Left forelimb (tissue), 1 donor: ENCODE measurements around the gene GJB1.
A peak's percentile ranks its signal among the peaks of the same experiment; 100 is the strongest.

Experiments used
- DNase-seq: peaks from one replicate; pipeline ENCODE4 v3.0.0-alpha.2; 2018; ENCODE audit warnings: low spot score

The GJB1 gene

DNA sequence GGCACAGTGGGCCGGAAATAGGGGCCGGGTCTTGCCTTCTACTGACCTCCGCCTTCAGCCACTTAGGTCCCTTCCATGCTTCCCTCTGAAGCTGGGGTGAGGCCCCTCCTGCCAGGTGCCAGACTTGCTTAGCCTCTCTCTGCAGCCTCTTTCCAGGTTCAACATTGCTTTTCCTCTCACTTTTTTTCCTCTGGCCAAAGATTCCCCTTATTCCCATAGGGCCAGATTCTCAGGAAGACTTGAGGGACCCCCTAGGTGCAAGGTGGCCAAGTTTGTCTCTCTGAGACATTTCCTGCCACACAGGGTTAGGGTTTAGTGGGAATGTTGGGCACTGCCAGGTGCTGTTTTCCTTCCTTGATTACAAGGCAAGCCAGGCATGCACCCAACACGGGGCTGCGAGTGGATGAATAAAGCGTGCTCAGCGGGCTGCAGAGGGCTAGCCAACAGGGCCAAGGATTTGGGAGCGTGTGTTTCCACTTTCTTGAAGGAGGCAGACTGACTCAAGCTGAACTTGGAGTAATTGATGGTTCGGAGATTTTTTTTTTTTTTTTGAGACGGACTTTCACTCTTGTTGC lies 7.6 kb upstream of the GJB1 start:
- DNase-seq: no peak

DNA sequence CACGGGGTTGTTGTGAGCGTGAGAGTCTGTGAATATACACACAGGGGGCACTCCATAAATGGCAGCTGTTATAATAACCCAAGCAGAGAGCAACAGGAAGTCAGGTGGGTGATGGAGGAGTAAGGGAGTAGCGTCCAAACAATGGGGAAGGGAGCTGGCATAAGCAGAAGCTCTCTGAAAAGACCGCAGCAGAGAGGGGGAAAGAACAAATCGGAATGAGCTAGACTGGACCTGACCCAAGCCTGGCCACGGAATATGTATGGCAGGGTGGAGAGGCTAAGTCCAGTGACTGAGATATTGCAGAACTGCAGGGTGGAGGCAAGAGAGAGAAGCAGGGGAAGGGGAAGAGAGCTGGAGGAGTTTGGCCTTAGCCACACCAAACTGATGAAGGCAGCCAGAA lies 6.5 kb upstream of the GJB1 start:
- no peak for DNase-seq

DNA sequence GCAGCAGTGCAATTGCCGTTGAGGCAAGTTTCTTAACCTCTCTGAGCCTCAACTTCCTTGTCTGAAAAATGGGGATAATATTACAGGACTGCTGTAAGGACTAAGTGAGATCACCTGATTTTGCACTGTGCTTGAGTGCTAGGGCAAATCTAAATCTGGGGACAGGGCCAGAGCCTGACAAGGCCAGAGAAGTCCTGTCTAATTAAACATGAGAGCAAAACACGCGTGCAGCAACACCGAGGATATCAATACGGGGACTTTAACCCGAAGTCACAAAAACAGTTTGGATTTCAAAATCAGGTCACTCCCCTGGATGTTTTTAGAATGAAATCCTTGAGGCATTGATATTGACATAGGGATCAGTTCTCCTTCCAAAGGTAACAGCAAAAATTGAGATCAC lies 5.7 kb upstream of the GJB1 start:
- DNase-seq: no peak

DNA sequence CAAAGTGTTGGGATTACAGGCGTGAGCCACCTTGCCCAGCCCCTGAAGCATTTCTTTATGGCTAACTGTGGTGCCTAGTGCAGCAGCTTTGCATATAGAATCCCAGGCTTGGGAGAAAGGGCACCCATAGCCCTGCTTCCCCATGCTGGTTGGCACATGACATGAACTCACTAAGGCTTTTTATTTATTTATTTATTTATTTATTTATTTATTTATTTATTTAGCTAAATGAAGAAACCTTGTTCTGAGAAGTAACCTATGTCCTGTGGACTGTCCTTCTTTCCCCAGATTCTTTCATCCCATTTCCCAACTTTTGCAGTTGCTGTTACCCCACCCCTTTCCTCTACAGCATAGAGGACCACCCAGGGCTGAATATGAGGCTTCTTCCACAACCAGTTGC lies 1.9 kb upstream of the GJB1 start:
- no peak for DNase-seq

DNA sequence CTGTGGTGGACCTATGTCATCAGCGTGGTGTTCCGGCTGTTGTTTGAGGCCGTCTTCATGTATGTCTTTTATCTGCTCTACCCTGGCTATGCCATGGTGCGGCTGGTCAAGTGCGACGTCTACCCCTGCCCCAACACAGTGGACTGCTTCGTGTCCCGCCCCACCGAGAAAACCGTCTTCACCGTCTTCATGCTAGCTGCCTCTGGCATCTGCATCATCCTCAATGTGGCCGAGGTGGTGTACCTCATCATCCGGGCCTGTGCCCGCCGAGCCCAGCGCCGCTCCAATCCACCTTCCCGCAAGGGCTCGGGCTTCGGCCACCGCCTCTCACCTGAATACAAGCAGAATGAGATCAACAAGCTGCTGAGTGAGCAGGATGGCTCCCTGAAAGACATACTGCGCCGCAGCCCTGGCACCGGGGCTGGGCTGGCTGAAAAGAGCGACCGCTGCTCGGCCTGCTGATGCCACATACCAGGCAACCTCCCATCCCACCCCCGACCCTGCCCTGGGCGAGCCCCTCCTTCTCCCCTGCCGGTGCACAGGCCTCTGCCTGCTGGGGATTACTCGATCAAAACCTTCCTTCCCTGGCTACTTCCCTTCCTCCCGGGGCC lies 1.2 kb downstream of the GJB1 start:
- DNase-seq: no peak

DNA sequence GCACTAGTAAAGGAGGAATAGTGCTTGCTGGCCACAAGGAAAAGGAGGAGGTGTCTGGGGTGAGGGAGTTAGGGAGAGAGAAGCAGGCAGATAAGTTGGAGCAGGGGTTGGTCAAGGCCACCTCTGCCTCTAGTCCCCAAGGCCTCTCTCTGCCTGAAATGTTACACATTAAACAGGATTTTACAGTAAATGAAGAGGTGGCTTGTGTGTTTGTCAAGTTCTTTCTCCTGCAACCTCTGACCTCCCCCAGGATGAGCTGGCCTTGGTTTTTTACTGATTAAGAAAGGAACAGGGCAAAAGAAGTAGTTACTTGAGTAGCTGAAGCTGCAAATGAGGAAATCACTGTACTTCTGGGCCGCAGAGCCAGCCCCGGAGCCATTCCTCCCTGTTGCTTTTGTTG lies 2.0 kb downstream of the GJB1 start:
- no peak for DNase-seq

DNA sequence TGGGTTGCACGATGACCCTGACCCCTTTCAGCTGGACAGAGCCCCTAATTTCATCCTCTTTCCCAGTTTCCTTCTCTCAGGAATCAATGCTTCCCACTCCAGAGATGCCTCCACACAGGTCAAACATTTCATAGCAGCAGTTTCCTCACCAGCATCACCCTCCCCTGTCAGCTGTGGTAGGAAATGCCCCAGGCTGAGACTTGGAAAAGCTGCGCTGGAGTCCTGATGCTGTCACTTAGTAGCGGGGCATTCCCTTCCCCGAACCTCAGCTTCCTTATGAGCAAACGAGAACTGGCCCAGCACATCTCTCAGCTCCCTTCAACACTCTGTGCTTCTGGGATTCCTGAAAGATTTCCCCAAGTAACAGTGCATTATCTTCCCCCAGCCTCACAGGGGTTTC lies 2.7 kb downstream of the GJB1 start:
- no peak for DNase-seq

DNA sequence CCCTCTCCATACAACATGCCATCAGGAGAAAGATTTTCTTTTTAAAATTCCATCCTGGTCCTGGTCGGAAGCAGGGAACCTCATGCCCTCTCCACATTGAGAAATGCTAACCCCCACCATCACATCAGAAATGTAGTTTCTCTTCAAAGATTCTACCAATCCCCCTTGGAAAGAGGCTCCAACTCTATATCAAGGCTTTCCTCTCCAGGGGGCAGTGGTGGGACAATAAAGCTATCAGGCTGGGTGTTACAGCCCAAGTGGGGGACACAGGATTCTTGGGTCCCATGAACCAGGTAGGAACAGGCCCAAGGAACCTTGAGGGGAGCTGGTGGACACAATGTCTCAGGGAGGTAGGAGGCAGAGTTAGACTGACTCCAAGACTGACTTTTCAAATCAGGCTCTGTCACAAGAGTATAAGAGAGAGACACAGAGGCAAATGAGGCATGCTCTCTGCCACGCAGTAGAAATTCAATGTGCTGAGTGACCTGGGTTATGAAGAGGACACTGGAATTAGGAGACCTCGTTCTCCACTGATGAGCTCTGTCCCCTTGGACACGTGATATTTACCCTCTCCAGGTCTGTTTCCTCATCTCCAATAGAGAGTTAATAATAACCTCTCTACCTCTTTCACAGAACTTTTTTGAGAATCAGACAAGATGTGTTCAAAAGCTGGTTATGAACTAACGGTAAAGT lies 4.5 kb downstream of the GJB1 start:
- no peak for DNase-seq

DNA sequence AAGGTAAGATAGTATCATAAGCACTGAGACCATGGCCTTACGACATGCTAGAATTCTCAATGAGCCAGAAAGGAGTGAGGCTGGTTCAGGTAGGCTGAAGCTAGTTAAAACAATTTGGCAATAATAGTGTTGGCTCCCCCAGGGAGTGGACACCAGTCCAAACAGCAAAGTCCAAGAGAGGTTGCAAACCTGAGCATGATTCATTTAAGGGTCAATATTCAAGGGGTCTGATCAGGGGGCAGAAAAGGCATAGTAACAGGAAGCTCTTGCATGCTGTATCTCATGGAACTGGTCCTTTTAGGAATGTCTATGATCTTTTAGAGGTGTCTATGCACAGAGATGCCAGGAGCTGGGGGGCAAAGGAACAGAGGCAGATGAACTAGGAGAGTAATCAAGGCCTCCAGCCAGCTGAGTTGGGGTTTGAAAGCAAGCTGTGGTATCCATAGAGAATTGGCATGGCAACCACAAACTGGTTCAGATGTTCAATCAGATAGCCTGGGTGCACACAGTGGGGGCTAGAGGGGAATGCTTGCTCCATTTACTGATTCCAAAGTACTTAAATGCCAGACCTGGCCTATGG lies 5.1 kb downstream of the GJB1 start:
- DNase-seq: no peak

DNA sequence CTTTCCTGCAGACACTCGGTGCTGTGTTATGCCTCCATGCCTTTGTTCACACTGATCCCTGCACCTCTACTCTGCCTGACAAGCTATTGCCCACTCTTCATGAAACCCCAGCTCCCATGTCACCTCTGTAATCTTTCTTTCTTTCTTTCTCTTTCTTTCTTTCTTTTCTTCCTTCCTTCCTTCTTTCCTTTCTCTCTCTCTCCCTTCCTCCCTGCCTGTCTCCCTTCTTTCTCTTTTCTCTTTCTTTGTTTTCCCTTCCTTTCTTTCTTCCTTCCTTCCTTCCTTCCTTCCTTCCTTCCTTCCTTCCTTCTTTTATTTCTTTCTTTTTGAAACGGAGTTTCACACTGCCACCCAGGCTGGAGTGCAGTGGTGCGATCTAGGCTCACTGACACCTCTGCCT lies 12.5 kb downstream of the GJB1 start:
- DNase-seq: no peak

DNA sequence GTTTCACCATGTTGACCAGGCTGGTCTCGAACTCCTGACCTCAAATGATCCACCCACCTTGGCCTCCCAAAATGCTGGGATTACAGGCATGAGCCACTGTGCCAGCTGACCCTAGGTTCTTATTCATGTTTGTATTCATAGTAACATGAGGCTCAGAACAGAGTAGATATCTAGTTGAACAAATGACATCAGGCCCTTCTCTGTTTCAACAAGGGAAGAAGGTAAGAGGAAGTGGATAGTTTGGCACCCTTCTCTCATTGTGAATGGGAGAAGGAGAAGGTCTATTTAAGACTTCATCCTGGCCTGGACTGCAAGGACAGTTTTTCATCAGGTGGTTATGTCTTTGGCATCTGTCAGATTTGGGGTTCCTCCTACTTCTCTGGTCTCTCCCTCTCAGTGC lies 13.8 kb downstream of the GJB1 start:
- no peak for DNase-seq

DNA sequence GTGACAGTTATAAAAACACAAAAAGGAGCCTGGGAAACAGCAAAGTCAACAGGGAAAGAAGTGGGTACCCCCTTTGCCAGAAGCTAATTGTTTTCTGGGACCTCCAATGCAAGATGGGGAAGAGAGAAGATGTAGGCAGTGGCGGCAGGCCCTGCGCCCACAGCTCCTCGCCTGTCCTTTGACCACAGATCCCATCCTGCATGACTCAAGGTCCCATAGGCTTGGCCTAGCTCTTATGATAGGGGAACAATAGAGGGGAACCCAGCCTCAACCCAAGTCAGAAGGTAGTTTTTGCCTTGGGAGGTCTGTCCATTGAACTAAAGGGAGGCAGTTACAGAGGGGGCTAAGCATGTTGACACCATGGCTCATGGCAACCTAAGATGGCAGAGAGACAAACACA lies 16.8 kb downstream of the GJB1 start:
- no peak for DNase-seq

DNA sequence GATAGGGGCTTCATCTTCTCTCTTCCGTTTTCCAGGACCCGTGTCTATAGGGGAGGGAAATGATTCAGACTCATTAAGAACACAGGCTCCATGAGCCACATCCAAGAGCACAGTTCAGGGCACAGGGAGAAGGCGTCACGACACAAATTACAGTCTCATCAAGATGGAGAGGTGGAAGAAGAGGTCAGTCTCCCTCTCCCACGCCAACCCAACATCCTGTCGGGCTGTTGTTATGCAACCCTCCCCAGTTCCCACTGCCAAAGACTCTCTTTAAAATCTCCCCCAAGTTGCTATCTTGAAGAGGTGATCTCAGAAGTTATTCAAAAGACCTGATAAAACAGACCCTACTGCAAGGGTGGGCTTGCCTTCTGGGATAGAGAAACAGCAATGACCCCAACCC lies 18.3 kb downstream of the GJB1 start:
- no peak for DNase-seq

DNA sequence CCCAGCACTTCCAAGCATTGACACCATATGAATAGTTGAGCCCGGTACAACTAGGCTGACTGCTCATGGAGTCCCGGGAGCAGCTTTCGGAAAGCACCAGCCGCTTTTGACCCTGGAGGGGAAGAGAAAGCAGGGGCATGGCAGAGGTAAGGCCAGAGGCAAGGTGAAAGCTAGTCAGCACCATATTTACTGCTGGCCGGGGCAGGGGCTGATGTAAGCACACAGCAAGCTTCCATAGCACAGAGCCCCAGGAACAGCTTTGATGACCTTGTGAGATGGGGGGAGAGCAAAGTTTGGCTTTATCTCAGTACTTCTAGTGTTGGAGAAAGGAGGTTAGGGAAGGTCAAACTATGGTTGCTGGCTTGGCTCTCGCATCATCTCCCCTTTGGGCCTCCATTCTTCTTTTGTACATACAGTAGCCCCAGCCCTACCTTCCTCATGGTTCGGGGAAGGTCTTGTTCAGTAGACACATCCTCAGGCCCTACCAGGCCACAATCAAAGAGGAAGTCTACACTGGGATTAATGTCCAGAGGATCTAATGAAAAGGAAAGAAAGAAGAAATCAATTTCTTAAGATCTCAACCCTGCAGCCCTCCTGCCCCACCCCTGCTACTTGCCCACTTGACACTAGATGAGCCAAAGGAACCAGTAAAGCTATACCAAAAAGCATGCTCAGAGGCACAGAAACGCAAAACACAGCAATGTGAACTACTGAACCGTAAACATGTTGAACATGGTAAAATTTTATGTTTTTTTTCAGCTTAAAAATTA lies 21.5 kb downstream of the GJB1 start:
- DNase-seq: no peak

DNA sequence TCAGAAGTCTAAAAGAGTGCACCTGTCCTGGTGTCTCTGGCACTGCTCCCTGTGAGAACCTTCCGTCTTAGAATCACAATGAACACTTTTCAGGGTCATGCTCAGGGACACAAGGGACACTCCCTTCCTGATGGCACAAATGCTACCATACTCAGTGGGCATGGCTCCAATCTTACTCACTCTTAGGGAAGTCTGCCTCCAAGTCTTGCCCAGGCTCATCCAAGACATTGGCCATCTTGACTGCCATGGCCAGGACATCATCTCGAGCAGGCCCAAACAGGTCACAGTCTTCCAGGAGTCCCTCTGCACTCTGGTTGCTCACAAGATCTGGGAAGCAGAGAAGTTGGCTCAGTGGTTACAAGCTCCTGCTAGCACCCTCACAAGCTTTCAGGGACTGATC lies 22.1 kb downstream of the GJB1 start:
- DNase-seq: no peak

DNA sequence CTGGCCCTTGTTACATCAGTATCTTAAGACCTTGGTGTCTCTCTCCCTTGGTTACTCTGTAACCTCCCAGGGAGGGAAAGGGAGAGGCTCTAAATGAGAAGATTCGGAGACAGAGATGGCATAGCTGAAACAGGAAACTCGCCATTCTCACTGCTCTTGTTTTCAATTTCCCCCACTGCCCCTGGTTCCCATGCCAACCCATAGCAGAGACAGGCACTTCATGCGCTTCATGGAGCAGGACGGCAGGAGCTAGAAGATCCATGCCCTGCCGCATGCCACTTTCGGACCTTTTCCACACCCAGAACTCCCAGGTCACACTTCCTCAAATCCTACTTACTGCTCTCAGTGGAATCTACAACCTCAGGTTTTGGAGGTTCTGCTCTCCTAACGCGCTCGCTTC lies 27.8 kb downstream of the GJB1 start:
- no peak for DNase-seq

DNA sequence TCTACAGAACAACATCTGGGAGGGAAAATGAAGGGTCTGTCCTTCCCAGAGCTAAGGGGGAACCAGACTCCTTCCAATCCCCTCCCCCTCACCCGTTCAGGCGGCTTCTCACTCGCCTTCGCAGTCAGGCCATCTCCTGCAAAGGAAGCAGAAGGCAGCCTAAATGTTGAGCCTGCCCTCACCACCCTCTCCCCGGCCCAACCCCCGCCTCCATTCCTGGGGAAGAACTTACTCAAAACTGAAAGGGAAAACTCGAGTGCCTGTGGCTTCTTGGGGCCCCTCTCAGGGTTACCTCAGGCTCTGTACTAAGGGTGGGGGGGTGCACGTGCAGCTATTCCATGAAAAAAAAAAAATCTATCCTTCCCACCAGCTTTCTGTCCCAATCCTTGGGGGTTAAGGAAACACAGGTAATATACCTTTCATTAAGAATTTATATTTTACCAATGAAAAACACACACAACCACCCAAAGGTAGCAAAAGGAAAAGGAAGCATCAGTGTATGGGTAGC lies 28.5 kb downstream of the GJB1 start:
- no peak for DNase-seq

DNA sequence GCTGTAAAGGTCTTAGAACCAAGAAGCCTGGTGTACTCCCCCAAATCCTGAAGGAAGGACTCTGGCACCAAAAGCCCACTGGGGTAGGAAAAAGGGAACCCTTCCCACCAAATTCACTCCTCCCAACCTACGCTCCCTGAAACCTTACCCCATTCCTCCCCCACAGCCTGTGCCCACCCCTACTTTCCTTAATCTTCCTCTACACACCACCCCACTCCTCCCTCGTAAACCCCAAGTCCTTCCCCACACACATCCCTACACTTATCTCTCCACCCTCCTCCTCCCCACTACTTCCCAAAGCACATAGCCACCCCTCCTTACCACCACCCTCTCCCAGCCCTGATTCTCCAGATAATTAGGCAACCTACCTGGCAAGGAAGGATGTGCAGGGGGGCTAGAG lies 29.2 kb downstream of the GJB1 start:
- no peak for DNase-seq

DNA sequence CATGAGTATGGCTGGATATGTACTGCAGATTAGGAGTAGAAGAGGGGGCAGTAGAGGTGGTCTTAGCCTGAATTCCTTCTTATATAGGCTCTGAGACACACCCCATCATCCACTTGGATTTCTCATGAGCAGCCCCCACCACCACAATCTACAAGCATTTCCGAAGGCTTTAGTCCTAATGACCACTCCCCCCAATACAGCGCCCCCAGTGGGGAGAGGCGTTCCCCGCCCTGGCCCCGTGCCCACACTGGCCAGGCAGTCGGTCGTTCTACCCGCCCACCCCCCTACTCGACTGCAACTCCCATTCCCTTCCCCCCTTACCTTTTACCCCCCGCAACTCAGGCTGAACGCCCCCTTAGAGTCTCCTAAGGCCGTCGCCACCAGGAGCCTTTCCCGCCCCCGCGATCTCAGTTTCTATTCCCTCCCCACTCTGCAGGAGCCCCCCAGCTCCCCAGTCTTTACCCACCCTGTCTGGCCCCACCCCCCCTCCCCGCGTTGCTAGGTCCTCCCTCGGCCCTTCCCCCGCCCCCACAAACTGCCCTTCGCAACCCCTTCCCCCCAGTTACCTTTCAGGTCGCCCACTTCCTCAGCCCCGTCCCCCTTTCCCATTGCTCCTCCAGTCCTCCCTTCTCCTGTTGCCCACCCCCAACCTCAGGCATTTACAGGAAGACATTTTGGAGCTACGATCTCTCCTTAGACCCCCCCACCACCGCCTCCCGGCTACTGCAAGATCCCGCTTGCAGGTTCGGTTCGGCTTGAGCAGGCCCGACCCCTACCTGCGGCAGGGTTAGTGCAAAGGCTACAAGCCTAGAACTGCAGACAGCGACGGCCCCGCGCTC lies 30.4 kb downstream of the GJB1 start:
- DNase-seq: peak; percentile 71

DNA sequence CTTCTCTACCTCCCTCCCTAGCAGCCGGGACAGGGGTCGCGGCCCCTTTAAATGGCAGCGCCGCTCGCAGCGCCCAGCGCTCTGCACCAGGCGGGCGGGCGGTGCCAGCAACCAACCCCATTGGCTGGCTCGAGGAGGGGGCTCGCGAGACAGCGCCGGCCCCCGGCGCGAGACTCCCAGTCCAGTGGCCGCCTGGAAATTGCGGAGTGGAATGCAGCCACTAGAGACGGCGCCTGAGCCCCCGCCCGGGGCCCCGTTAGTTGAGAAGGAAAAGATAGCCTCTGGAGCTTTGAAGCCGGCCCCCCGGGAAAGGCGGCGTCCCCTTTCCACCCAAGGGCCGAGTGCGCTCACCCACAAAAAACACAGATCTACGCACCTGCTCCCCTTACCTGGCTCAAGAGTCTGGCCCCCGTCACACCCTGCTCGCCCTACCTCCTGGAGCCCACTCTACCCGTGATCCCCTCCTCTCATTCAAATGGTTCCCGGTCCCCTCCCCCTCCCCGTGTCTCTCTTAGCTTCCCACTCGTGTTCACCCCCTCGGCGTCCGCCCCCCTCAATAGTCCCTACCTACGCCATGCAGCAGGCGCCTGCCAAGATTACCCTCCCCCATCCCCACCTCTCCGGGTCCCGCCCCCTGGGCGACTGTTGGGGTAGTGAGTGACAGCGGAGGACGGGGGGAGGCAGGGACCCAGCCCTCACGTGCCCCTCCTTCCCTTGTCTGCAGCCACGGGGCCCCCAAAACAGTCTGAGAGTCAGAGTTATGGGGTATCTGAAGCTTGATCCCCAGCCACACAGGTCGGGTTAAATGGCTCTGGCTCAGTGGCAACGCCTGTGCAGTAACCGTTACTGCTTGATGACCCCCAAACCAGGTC lies 31.3 kb downstream of the GJB1 start, which contains the start of gene ZMYM3:
Gene ZMYM3, minus strand, starts transcription at position 49 of the 872 bp plus-strand sequence. CDS start 885 bp downstream, outside the sequence.
- DNase-seq: peak; percentile 87
